HG03139 (cell line): ENCODE measurements around the gene PIF1.

ENCODE experiments used
- ATAC-seq: cut with Tn5 transposase; IDR thresholded peaks from one replicate; pipeline ENCODE4 v1.9.1; 2021; ENCODE audit not compliant: unreplicated experiment

Gene PIF1

DNA sequence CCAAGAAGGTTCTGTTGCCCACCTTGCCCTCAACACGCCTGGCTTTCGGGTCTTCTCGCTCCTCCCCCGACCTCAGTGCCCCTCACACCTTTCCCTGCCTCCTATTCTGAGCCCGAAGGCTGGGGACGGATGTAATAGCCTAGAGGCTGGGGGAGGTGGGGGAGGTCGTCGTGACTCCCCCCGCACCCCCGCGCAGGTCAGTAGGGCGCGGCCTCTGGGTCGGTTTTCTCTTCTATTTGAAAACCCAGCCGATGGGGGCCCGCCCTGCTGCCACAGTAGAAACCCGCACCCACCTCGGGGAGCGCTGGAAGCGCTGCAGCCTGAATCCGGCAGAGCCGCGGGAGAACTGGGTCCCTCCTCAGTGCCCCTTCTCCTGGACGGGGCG, 49.1 kb downstream of the PIF1 start:
- ATAC-seq: no peak

DNA sequence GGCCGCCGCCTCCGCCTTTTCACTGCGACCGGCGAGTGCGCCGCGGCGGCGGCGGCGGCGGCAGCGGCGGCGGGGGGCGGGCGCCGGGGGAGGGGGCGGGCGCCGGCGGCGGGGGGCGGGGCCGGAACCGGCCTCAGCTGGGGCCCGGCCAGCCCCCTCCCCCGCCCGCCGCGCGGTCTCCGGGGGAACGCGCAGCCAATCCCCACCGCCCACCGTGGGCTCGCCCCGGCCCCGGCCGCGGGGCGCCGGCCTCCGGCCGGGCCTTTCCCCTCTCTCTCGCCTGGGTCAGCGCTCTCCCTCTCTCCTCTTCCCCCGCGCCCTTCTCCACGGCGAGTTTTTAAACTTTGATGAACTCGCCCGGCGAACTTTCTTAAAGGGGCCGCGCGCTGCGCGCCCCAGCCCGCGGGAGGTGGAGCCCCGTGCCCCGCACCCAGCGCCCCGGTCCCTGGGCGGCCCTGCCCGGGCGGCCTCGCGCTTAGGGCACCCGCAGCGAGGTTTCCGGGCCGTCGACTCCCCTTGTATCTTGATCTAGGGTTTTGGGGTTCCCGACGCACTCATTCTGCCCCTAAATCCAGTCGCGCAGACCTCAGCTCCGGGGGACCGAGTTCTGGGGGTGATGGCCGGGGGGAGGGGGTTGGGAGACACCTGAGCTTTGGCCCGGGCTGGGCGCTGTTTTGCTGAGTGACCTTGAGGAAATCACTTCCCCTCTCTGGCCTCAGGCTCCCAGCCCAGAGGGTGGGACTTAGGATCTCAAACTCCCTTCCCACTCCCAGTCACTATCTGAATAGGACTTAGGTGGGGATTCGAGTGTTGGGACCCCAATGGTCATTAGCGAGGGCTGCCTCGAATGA, 49.7 kb downstream of the PIF1 start, which contains the start of gene RBPMS2:
Gene RBPMS2 (minus strand): TSS at position 39 of the 851 bp plus-strand sequence. CDS start 270 bp downstream, outside the sequence.
- no peak for ATAC-seq

DNA sequence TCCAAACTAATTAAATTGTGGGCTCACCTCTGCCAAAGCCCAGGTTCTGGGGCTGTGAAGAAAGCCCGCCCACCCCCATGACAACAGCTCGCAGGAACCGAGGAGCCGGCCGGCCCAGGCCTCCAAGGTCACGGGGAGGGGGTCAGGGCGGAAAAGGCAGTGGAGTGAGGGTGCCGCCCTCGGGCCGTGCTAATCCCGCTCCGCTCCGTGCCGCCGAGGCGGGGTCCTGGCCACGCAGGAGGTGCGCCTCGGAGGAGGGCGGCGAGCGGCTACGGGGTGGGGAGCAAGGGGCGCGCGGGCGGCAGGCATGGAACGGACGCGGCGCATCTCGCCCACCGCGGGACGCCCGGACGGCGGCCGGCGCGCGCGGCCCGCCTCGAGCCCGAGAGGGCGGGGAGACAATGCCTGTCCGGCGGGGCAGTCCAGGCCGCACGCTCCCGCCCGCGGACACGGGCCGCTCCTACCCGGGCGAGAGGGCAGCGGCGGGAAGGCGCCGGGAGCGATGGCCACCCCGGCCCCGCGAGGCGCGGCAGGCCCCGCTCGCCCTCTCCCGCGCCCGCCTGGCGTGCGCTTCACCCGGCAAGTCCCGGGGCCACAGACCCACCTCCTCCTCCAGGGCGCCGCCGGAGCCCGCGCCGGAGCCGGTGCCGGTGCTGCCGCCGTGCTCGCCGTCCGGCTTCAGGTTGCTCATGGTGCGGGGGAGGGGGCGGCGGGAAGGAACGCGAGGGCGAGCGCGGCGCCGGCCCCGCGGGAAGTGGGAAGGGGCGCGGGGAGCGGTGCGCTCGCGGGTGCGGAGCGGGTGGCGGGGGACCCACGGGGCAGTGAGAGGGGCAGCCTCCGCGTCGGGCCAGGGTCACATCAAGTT, 50.6 kb downstream of the PIF1 start:
- no peak for ATAC-seq

DNA sequence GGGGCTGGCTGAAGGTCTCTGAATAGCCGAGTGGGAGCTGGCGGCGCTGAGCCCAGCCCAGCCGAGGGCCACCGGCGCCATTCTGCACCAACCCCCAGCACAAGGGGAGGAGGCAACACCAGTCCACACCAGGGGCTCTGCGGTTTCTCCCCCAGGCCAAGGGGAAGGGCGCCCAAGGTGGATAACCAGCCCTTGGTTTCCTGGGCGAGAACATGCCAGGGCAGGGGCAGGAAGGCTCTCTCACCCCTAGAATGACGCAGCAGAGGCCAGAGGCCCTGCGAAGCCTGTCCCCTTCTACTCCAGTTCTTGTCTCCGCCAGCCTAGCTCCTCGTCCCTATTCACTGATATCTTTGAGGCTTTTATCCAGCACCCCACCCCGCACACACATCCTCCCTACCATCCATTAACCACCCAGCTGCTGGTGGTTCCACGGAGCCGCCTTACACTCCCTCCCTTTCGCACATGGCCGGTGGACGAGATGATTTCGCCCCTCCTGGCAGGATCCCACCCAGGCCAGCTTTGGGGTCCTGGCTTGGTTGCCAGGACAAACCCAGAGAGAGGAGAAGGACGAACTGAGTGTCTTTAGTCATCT, 51.3 kb downstream of the PIF1 start:
- no peak for ATAC-seq

DNA sequence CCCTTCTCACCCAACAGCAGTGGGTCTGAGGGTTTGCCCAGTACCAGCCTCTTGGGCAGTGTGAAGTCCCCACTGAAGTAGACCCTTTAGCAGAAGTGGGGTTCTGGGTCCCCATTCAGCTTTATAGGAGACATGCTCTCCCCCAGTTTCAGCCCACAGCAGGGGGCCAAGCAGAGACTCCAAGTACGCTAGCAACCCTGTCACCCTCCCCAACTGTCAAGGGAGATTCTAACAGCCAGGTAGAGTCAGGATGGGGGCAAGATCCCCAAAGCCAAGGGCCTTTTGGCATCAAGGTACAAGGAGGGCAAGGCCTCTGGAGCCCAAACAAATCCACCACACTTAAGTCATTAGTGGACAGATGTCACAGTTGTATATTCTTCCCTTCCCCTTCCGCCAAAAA, 51.8 kb downstream of the PIF1 start:
- ATAC-seq: no peak

DNA sequence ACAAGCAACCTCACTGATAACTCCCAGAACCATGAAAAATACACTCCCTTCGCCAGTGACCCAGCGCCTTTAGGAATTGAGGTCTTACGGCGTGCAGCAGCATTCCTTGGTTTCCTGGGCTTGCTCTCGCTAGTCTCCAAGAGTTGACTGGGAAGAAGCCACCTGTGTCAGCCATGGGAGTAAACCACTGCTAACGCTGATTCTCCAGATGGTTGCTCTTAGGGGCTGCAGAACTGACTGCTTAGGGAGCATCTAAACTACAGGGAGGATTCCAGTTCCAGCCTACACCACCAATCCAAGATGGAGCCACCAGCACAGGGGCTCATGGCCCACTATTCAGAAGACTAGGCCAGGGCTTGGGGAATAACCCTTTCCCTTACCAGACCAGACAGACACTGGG, 52.5 kb downstream of the PIF1 start:
- ATAC-seq: no peak

DNA sequence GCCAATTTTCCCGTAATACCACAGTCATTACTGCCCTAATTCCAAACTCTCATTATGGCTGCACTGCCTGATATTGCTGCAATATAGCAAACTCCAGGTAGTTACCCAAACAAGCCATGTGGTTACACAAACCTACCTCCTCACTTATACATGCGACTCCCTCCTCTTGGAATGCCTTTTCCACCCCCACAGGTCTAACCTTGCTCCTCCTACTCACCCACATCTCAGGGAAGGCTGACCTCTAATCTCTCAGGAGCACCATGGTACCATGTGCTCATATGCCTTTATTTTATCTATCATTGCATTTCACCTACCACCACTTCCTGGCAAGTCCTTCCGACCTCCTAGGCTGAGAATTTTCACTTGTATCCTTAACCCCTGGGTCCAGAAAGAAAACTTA, 53.0 kb downstream of the PIF1 start:
- ATAC-seq: no peak

DNA sequence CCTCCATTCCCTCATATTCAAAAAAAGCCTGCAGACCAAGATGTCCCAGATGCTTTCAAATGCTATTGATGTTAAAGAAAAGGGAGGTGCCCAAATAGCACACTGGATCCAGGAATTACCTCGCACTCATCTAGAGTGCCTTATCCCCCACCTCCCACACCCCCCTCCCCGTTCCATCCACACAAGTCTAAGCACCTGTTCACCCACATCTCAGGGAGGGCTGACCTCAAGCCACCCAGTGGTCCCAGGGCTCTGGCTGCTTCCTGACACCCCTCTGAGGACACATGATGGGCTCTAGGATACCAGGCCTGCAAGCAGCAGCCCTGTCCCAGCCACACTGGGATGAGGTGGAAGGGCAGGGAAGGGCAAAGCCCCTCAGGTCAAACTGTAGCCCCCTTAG, 54.8 kb downstream of the PIF1 start:
- no peak for ATAC-seq

DNA sequence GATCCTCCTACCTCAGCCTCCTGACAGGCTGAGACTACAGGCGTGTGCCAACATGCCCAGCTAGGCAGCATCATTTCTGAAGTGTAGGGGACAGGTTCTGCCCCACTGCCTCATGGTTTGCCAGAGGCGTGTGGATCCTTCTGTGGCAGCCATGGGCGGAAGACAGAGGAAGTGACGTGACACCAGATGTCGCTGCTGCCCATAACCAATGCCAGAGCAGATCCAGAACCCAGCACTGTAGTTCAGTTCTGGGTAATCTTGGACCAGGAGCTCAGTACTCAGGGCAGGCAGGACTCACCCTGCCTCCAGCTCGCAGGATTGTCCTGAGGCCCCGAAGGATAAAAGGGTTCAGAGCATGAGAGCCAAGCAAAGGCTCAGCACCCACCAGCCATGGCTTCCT, 58.2 kb downstream of the PIF1 start:
- no peak for ATAC-seq

DNA sequence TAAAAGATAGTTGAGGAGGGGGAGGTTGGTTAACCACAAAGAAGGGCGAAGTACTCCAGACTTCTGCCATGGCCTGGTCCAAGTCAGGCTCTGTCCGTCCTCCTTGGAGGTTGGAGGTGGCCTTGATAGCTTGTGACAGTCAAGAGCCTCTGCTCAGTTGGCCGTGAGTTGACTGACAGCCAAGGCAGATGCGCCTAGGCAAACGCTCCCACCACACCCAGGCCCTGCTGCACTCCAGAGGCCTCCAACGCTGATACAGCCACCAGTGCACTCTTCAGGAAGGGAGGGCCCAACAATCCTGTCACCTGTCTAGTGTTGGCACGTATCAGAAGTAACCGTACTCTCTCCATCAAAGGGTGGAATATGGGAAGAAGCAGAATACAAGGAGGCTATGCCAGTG, 59.4 kb downstream of the PIF1 start:
- ATAC-seq: no peak
